CD4-positive, alpha-beta memory T cell (primary cell): ENCODE measurements around the gene C11orf58. TPM values are rescaled to one million over a fixed set of nuclear protein-coding genes. Genes with fewer than 3 reads are reported as not detected.

Source experiments
- CTCF ChIA-PET: fragments of 350-600 bp; sonication (Branson Sonifier 250); formaldehyde crosslinking; loops from one replicate; lab custom pipeline; 2021; ENCODE audit warnings: inconsistent platforms; ENCODE audit not compliant: partially characterized antibody; lab: Charles Lee
- POLR2A ChIA-PET: fragments of 350-600 bp; sonication (Branson Sonifier 250); formaldehyde crosslinking; loops from one replicate; lab custom pipeline; 2021; ENCODE audit not compliant: partially characterized antibody; lab: Charles Lee
- DNase-seq, 5 donors: peaks; one replicate each; pipeline versions ENCODE4 v3.0.0 to v3.0.0-alpha.2; 2020 to 2022; ENCODE audit warnings: mixed read lengths in 1 of 5
- H3K27ac ChIP-seq: one replicate; pipeline ENCODE4 v1.7.0; 2013; ENCODE audit warnings: low read depth, low read length
- H3K27me3 ChIP-seq: 2 replicates; pipeline ENCODE4 v1.7.0; 2013; ENCODE audit warnings: mild to moderate bottlenecking, low read length, moderate library complexity; ENCODE audit not compliant: insufficient read depth
- H3K36me3 ChIP-seq: 2 replicates; pipeline ENCODE4 v1.7.0; 2013; ENCODE audit warnings: mild to moderate bottlenecking, low read length, moderate library complexity; ENCODE audit not compliant: insufficient read depth
- H3K4me1 ChIP-seq: 2 replicates; pipeline ENCODE4 v1.7.0; 2013; ENCODE audit warnings: mild to moderate bottlenecking, low read length, moderate library complexity; ENCODE audit not compliant: insufficient read depth
- H3K4me3 ChIP-seq, 2 donors: one replicate each; pipeline ENCODE4 v1.7.0; 2013; ENCODE audit warnings: low read length in 2 of 2, mild to moderate bottlenecking in 1 of 2
- H3K9me3 ChIP-seq, 2 donors: one replicate each; pipeline ENCODE4 v1.7.0; 2013; ENCODE audit warnings: low read length in 2 of 2, control low read depth in 1 of 2; ENCODE audit not compliant: control insufficient read depth in 1 of 2
- H3K27ac Mint-ChIP-seq, 7 donors: one replicate each; pipeline ENCODE4 v1.8.0; 2020 to 2021; ENCODE audit warnings: mixed read lengths in 7 of 7, mild to moderate bottlenecking in 6 of 7, inconsistent platforms in 3 of 7, moderate library complexity in 3 of 7
- H3K27me3 Mint-ChIP-seq, 2 donors: one replicate each; pipeline ENCODE4 v1.8.0; 2020 to 2021; ENCODE audit warnings: mixed read lengths in 2 of 2
- H3K36me3 Mint-ChIP-seq, 2 donors: one replicate each; pipeline ENCODE4 v1.8.0; 2020 to 2021; ENCODE audit warnings: mixed read lengths in 2 of 2, inconsistent platforms in 1 of 2, mild to moderate bottlenecking in 1 of 2
- H3K4me1 Mint-ChIP-seq, 4 donors: one replicate each; pipeline ENCODE4 v1.8.0; 2020 to 2021; ENCODE audit warnings: mixed read lengths in 4 of 4, mild to moderate bottlenecking in 1 of 4
- H3K4me3 Mint-ChIP-seq, 8 donors: one replicate each; pipeline ENCODE4 v1.8.0; 2020 to 2021; ENCODE audit warnings: mixed read lengths in 8 of 8, mild to moderate bottlenecking in 7 of 8, moderate library complexity in 6 of 8, inconsistent platforms in 3 of 8
- H3K9me3 Mint-ChIP-seq, 8 donors: one replicate each; pipeline ENCODE4 v1.8.0; 2020 to 2021; ENCODE audit warnings: mixed read lengths in 8 of 8, mild to moderate bottlenecking in 5 of 8, inconsistent platforms in 3 of 8, moderate library complexity in 1 of 8
- intact Hi-C: fragments of 100-400 bp; cut with micrococcal nuclease; formaldehyde crosslinking; loops from one replicate; pipeline ENCODE4 v1.15.1; 2023
- polyA plus RNA-seq, 2 donors: library from polyadenylated mRNA; unstranded; fragments of 300-500 nt; fragmentation: Illumina TruSeq; gene quantifications; one replicate each; pipeline ENCODE4 v1.2.3, GENCODE V29; 2021
- total RNA-seq, 2 experiments: library from RNA; stranded (reverse); gene quantifications; one replicate each; pipeline ENCODE4 v1.2.3, GENCODE V29; 2021

C11orf58 gene
- total and polyA plus RNA-seq, 4 experiments from 2014 or later: 145 to 221 (median 158) TPM

DNA sequence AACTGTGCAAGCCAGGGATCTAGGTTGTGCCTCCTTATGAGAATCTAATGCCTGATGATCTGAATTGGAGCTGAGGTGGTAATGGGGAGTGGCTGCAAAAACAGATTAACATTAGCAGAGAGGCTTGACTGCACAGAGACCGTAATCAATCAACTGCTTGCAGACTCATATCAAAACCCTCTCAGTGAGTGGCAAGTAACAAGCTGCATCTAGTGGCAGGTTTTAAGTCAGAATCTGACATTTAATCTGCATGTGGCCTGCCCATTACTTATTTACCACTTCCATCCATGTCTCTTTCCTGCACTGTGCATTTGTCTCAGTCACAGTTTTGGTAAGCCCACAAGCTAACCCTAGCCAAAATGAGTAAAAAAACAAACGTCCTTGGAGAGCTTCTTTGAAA is 11.2 kb downstream of the C11orf58 start:
- Mint-ChIP-seq H3K36me3 (peaks cover 47 to 89% of the 10 kb centered on the region in 2 donors), H3K9me3 (no peaks in the 10 kb centered on the region), H3K27me3 (no peaks in the 10 kb centered on the region), H3K4me1 (peaks cover 12 to 43% (median 25%) of the 10 kb centered on the region in 4 donors), H3K4me3 (no peak overlapping the region), H3K27ac (peak overlapping the region in 3 of 7 donors; percentile 42 to 59 (median 50))
- Histone ChIP-seq H3K27ac (no peak overlapping the region), H3K4me3 (no peak overlapping the region), H3K9me3 (no peaks in the 10 kb centered on the region), H3K36me3 (peaks cover 66% of the 10 kb centered on the region), H3K27me3 (no peaks in the 10 kb centered on the region), H3K4me1 (peaks cover 20% of the 10 kb centered on the region)
- ChIA-PET POLR2A (interaction anchor here (0.6 to 2.7 kb wide), 3 partner anchors 10 to 1146 kb away, joined by 3 to 25 read pairs (median 5); partner anchors contain the start of gene C11orf58), CTCF (no interaction called here)
- DNase-seq: no peak
- intact Hi-C loops: no loop called here

GRCh38 chr11:16750417-16750816 is 12.0 kb downstream of the C11orf58 start:
- Histone ChIP-seq H3K27me3 (no peaks in the 10 kb centered on the region), H3K4me1 (peaks cover 13% of the 10 kb centered on the region), H3K27ac (no peak overlapping the region), H3K9me3 (no peaks in the 10 kb centered on the region), H3K4me3 (no peak overlapping the region), H3K36me3 (peaks cover 67% of the 10 kb centered on the region)
- peak overlapping the region in 2 of 7 donors; percentile 48 to 50 for H3K27ac Mint-ChIP-seq
- peaks cover 7 to 35% (median 18%) of the 10 kb centered on the region in 4 donors for H3K4me1 Mint-ChIP-seq
- no peak overlapping the region for H3K4me3 Mint-ChIP-seq
- DNase-seq: no peak
- POLR2A ChIA-PET: interaction anchor here (0.6 to 2.7 kb wide), 2 partner anchors 12 to 1146 kb away, joined by 3 to 25 read pairs; partner anchors contain the start of gene C11orf58
- H3K36me3 Mint-ChIP-seq: peaks cover 44 to 86% of the 10 kb centered on the region in 2 donors
- intact Hi-C loops: no loop called here
- H3K27me3 Mint-ChIP-seq: no peaks in the 10 kb centered on the region
- no peaks in the 10 kb centered on the region for H3K9me3 Mint-ChIP-seq
- CTCF ChIA-PET: no interaction called here

DNA sequence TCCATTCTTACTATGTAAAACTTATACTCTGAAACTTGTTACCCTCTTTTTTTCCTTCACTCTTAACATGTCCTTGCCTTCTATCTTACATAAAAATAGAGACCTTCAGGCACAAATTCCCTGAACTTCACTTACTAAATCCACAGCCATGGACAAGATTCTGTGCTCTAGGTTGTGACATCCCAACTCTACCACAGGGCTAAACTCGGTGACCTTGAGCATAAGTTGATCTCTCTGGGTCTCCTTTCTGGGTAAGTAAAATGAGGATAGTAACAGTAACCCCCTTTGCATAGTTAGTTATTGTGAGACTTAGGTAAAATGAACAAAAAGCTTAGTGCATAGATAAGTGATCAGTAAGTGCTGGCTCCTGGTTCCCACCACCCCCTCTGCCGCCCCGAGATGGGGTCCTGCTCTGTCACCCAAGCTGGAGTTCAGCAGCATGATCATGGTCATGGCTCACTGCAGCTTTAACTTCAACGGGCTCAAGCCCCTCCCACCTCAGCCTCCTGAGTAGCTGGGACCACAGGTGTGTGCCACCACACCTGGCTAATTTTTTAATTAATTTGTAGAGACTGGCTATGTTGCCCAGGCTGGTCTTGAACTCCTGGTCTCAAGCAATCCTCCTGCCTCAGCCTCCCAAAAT is 20.1 kb downstream of the C11orf58 start:
- Mint-ChIP-seq H3K9me3 (peaks cover 0 to 4% (median 0%) of the 10 kb centered on the region in 8 donors), H3K27me3 (no peaks in the 10 kb centered on the region), H3K36me3 (peaks cover 33 to 43% of the 10 kb centered on the region in 2 donors), H3K4me1 (peaks cover 5 to 13% (median 9%) of the 10 kb centered on the region in 4 donors), H3K27ac (peak overlapping the region in 3 of 7 donors; percentile 22 to 82 (median 31)), H3K4me3 (no peak overlapping the region)
- ChIA-PET CTCF (no interaction called here), POLR2A (no interaction called here)
- intact Hi-C loops: no loop called here
- Histone ChIP-seq H3K9me3 (no peaks in the 10 kb centered on the region), H3K27ac (no peak overlapping the region), H3K4me1 (no peaks in the 10 kb centered on the region), H3K36me3 (peaks cover 15% of the 10 kb centered on the region), H3K4me3 (no peak overlapping the region), H3K27me3 (no peaks in the 10 kb centered on the region)
- no peak for DNase-seq

- Histone ChIP-seq H3K27ac (no peak overlapping the region), H3K9me3 (no peaks in the 10 kb centered on the region), H3K27me3 (no peaks in the 10 kb centered on the region), H3K4me3 (no peak overlapping the region), H3K4me1 (no peaks in the 10 kb centered on the region), H3K36me3 (peaks cover 6% of the 10 kb centered on the region)
- peak overlapping the region; percentile 7 to 83 (median 21) for H3K27ac Mint-ChIP-seq
- peaks cover 0 to 4% (median 0%) of the 10 kb centered on the region in 8 donors for H3K9me3 Mint-ChIP-seq
- intact Hi-C loops: no loop called here
- peak overlapping the region in 1 of 8 donors; percentile 2 for H3K4me3 Mint-ChIP-seq
- no peaks in the 10 kb centered on the region for H3K27me3 Mint-ChIP-seq
- POLR2A ChIA-PET: interaction anchor here (1.1 to 3.5 kb wide), 2 partner anchors 11 to 21 kb away, joined by 5 to 9 read pairs; partner anchors contain the start of gene C11orf58
- CTCF ChIA-PET: no interaction called here
- H3K36me3 Mint-ChIP-seq: peaks cover 23 to 31% of the 10 kb centered on the region in 2 donors
- H3K4me1 Mint-ChIP-seq: peaks cover 5 to 13% (median 9%) of the 10 kb centered on the region in 4 donors
- DNase-seq: no peak
Measured at GRCh38 chr11:16759857-16760508, 21.5 kb downstream of the C11orf58 start.

- Mint-ChIP-seq H3K36me3 (peaks cover 5 to 6% of the 10 kb centered on the region in 2 donors), H3K4me3 (no peak overlapping the region), H3K27me3 (peaks cover 0 to 2% of the 10 kb centered on the region in 2 donors), H3K9me3 (no peaks in the 10 kb centered on the region), H3K4me1 (peaks cover 5 to 13% (median 8%) of the 10 kb centered on the region in 4 donors), H3K27ac (peak overlapping the region in 1 of 7 donors; percentile 55)
- Histone ChIP-seq H3K4me3 (no peak overlapping the region), H3K36me3 (no peaks in the 10 kb centered on the region), H3K4me1 (no peaks in the 10 kb centered on the region), H3K9me3 (no peaks in the 10 kb centered on the region), H3K27me3 (no peaks in the 10 kb centered on the region), H3K27ac (no peak overlapping the region)
- no peak for DNase-seq
- ChIA-PET POLR2A (no interaction called here), CTCF (no interaction called here)
- intact Hi-C loops: no loop called here
Measured at GRCh38 chr11:16763746-16764145, 25.3 kb downstream of the C11orf58 start.

DNA sequence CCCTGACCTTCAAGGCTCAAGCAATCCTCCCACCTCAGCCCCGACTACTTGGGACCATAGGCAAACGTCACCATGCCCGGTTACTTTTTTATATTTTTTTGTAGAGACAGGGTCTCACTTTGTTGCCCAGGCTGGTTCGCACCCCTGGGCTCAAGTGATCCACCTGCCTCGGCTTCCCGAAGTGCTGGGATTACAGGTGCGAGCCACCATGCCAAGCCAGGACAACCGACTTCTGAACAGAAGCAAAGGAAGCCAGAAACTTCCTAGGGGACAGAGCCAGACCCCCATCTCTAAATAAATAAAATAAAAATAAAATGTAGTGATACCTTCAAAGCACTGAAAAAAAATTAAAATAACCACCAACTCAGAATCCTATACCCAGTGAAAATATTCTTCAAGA is 26.4 kb downstream of the C11orf58 start:
- CTCF ChIA-PET: no interaction called here
- POLR2A ChIA-PET: no interaction called here

DNA sequence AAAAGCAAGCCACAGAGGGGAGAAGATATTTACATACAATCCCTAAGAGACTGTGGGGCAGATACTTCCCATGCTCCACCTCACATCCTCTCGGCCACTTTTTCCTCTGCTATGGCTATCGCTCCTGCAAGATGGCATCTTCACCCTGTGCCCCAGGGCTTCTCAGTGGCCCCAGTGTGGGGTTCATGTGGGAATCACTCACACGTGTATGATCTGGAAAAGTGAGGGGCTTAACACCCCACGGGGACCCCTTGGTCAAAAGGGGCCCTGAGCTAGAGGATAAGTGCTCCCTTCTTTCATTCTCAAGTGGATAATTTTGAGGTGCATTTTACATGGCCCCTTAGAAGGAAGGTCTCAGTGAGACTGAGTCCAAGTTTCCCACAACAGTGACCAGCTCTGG is 28.7 kb downstream of the C11orf58 start:
- Histone ChIP-seq H3K27ac (no peak overlapping the region), H3K4me3 (no peak overlapping the region), H3K9me3 (no peaks in the 10 kb centered on the region), H3K27me3 (no peaks in the 10 kb centered on the region), H3K4me1 (no peaks in the 10 kb centered on the region), H3K36me3 (no peaks in the 10 kb centered on the region)
- no peak overlapping the region for H3K27ac Mint-ChIP-seq
- ChIA-PET CTCF (interaction anchor here (1.9 kb wide), 1 partner anchor 21 kb away, joined by 7 read pairs; no protein-coding TSS in a partner anchor), POLR2A (no interaction called here)
- no peak overlapping the region for H3K4me3 Mint-ChIP-seq
- H3K4me1 Mint-ChIP-seq: no peaks in the 10 kb centered on the region
- intact Hi-C loops: no loop called here
- no peaks in the 10 kb centered on the region for H3K36me3 Mint-ChIP-seq
- peaks cover 0 to 2% of the 10 kb centered on the region in 2 donors for H3K27me3 Mint-ChIP-seq
- DNase-seq: no peak
- no peaks in the 10 kb centered on the region for H3K9me3 Mint-ChIP-seq

More for the DNA sequence above, 26.4 kb downstream of the C11orf58 start:
- intact Hi-C loops: no loop called here
- Mint-ChIP-seq H3K27me3 (peaks cover 0 to 2% of the 10 kb centered on the region in 2 donors), H3K4me1 (peaks cover 2 to 3% (median 3%) of the 10 kb centered on the region in 4 donors), H3K4me3 (no peak overlapping the region), H3K27ac (no peak overlapping the region), H3K36me3 (no peaks in the 10 kb centered on the region), H3K9me3 (no peaks in the 10 kb centered on the region)
- no peaks in the 10 kb centered on the region for H3K4me1 ChIP-seq
- no peaks in the 10 kb centered on the region for H3K9me3 ChIP-seq
- DNase-seq: no peak
- H3K4me3 ChIP-seq: no peak overlapping the region
- H3K36me3 ChIP-seq: no peaks in the 10 kb centered on the region
- no peak overlapping the region for H3K27ac ChIP-seq
- H3K27me3 ChIP-seq: no peaks in the 10 kb centered on the region
